ENCODE data around the gene SMAD5.

Gene SMAD5

GRCh38 chr5:136194576-136194975, 61.9 kb downstream of the SMAD5 start:
- Histone ChIP-seq H3K27ac (no peak overlapping the region), H3K27me3 (ENCODE audit: insufficient read depth, low read depth, severe bottlenecking) (peaks cover 15% of the 10 kb centered on the region), H3K4me3 (ENCODE audit: low read depth, low read length) (no peak overlapping the region), H3K36me3 (no peaks in the 10 kb centered on the region), H3K9me3 (ENCODE audit: severe bottlenecking) (no peaks in the 10 kb centered on the region)
- TF ChIP-seq CTCF (IDR thresholded peaks at IDR 0.05; ENCODE audit: low read depth, low read length): no peak
- no peak for DNase-seq

GRCh38 chr5:136195971-136196820, 63.6 kb downstream of the SMAD5 start:
- Histone ChIP-seq H3K36me3 (no peaks in the 10 kb centered on the region), H3K27ac (no peak overlapping the region), H3K4me3 (ENCODE audit: low read depth, low read length) (no peak overlapping the region), H3K27me3 (ENCODE audit: insufficient read depth, low read depth, severe bottlenecking) (peaks cover 11% of the 10 kb centered on the region), H3K9me3 (ENCODE audit: severe bottlenecking) (no peaks in the 10 kb centered on the region)
- TF ChIP-seq CTCF (IDR thresholded peaks at IDR 0.05; ENCODE audit: low read depth, low read length): no peak
- no peak for DNase-seq

GRCh38 chr5:136197462-136198142, 65.0 kb downstream of the SMAD5 start:
- Histone ChIP-seq H3K9me3 (ENCODE audit: severe bottlenecking) (no peaks in the 10 kb centered on the region), H3K27me3 (ENCODE audit: insufficient read depth, low read depth, severe bottlenecking) (no peaks in the 10 kb centered on the region), H3K27ac (no peak overlapping the region), H3K36me3 (no peaks in the 10 kb centered on the region), H3K4me3 (ENCODE audit: low read depth, low read length) (no peak overlapping the region)
- DNase-seq: no peak
- TF ChIP-seq CTCF (IDR thresholded peaks at IDR 0.05; ENCODE audit: low read depth, low read length): no peak

- Histone ChIP-seq H3K27ac (no peak overlapping the region), H3K27me3 (ENCODE audit: insufficient read depth, low read depth, severe bottlenecking) (no peaks in the 10 kb centered on the region), H3K4me3 (ENCODE audit: low read depth, low read length) (no peak overlapping the region), H3K36me3 (no peaks in the 10 kb centered on the region), H3K9me3 (ENCODE audit: severe bottlenecking) (no peaks in the 10 kb centered on the region)
- no peak for DNase-seq
- TF ChIP-seq CTCF (IDR thresholded peaks at IDR 0.05; ENCODE audit: low read depth, low read length): no peak
Measured at GRCh38 chr5:136198453-136198852, 65.8 kb downstream of the SMAD5 start.

- Histone ChIP-seq H3K4me3 (ENCODE audit: low read depth, low read length) (no peak overlapping the region), H3K27ac (no peak overlapping the region), H3K9me3 (ENCODE audit: severe bottlenecking) (no peaks in the 10 kb centered on the region), H3K27me3 (ENCODE audit: insufficient read depth, low read depth, severe bottlenecking) (no peaks in the 10 kb centered on the region), H3K36me3 (no peaks in the 10 kb centered on the region)
- no peak for DNase-seq
- TF ChIP-seq CTCF (IDR thresholded peaks at IDR 0.05; ENCODE audit: low read depth, low read length): no peak
Measured at GRCh38 chr5:136199408-136199807, 66.8 kb downstream of the SMAD5 start.
